Left cardiac atrium (tissue), 4 donors: ENCODE measurements around the gene PRG2. TPM values are rescaled to one million over a fixed set of nuclear protein-coding genes. Genes with fewer than 3 reads are reported as not detected.
"Not testable (repeated sequence)": the region's sequence is repeated elsewhere in the genome, so short reads cannot be mapped to it uniquely, and the experiment has no call there.

Source experiments
- ATAC-seq, 2 donors: fragments of 200-7000 bp; cut with Tn5 transposase; one replicate each; pipeline ENCODE4 v1.9.1; 2020; ENCODE audit warnings: mild to moderate bottlenecking in 2 of 2, moderate library complexity in 2 of 2
- DNase-seq: peaks from one replicate; pipeline ENCODE4 v3.0.0-alpha.2; 2020
- intact Hi-C, 2 donors: fragments of 100-400 bp; cut with DNase I; formaldehyde crosslinking; loops; one replicate each; pipeline versions ENCODE4 v1.14.1 to v1.15.1; 2022 to 2023
- total RNA-seq, 2 donors: library from RNA; stranded (reverse); fragmentation: NEBNext Ultra II Directional; extraction: Animal tissue kit (Norgen Biotek cat#: 25700); gene quantifications; one replicate each; pipeline ENCODE4 v1.2.1, GENCODE V29; 2021
- donor health status: DM: no; HTN: yes; CAD: no.
- donor health status: DM: no; HTN: yes; CAD: no; lungs with severe emphysema.
- donor health status: DM: yes; HTN: yes; CAD: no.
- donor health status: Dilated cardiomyopathy.

PRG2 gene
- total RNA-seq, 2 donors from 2014 or later, result not detected

GRCh38 chr11:57422669-57423068 lies 32.2 kb upstream of the PRG2 start:
- DNase-seq (no peak), ATAC-seq (no peak)
- intact Hi-C loops, result no loop called here

DNA sequence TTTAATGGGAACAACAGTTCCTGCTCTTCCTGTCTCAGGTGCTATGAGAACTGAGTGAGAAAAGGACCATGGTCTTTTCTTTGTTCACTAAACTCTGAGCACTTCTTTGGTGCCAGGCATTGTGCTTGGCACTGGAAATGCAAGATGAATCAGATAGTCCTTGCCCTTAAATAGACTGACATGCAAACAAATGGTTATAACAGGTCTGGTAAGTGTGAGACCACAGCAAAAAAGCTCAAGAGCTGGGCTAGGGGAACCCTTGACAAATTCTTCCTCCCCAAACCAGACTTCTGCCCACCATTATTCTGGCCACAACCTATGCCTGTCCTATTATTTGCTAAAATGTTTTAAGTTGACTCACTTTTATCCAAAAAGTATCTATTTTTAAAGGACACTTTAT lies 31.4 kb upstream of the PRG2 start:
- intact Hi-C loops, result no loop called here
- ATAC-seq (no peak), DNase-seq (no peak)

DNA sequence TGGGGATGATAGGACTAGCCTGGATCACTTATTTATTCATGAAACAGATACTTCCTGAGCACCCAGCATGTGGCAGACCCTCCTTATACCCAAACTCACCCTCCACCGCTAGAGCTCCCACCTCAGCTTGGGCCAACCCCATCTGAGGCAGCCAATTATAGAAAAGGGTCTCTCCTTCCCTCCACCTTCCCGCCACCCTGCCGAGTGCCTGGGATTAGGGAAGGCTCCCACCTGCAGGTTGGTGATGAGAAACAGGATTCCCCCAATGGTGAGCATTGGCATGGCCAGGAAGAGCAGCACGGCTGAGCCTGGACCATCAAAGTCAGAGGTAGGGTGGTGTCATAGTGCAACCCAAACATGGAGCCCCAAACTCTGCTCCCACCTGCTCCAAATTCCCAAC lies 30.6 kb upstream of the PRG2 start:
- ATAC-seq (no peak), DNase-seq (no peak)
- intact Hi-C loops, result no loop called here

DNA sequence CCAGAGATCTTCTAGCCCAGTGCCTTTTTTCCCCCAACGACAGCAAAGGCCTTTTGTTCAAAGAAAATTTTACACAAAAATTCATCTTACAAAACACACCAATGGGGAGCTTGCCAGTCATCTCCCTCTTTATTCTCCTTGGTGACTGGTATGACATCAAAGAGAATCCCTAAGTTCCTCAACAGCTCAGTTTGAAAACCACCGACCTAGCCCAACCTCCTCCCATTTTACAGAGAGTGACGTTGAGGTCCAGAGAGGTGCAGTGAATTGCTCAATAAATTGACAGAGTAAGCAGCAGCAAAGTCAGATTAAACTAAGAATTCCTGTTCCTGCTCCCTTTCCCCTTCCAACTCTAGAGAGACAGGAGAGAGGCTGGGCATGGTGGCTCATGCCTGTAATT lies 28.7 kb upstream of the PRG2 start:
- DNase-seq (no peak), ATAC-seq (no peak)
- intact Hi-C loops, result no loop called here

DNA sequence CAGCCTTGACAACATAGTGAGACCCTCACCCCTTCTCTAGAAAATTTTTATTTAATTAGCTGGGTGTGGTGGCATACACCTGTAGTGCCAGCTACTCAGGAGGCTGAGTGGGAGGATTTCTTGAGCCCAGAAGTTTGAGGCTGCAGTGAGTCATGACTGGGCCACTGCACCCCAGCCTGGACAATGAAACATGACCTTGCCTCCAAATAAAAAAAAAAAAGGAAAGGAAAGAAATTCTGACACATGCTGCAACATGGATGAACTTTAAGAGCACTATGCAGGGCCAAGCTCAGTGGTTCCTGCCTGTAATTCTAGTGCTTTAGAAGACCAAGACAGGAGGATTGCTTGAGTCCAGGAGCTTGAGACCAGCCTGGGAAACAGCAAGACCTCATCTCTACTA lies 27.7 kb upstream of the PRG2 start:
- ATAC-seq (no peak), DNase-seq (no peak)
- intact Hi-C loops, result no loop called here

DNA sequence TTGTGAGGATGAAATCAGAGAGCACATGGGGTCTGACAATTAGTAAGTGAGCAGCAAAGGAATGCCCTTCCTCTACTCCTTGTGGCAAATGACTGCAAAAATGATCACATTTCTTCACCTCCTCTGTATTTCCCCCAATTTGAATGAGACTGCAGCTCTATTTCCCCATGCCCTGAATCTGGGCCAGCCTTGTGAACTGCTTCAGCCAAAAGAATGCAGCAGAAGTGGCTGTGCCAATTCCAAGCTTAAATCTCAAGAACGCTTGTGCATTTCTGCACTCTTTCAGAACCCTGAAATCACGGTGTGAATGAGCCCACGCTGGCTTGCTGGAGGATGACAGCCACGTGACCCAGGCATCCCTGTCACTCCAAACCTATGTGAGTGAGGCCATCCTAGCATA lies 26.6 kb upstream of the PRG2 start:
- peak; percentile 48 to 80 for ATAC-seq
- intact Hi-C loops, result no loop called here
- DNase-seq, result no peak

- DNase-seq (no peak), ATAC-seq (no peak)
- intact Hi-C loops, result no loop called here
Measured at GRCh38 chr11:57416436-57416835, 26.0 kb upstream of the PRG2 start.

GRCh38 chr11:57414612-57415212 lies 24.3 kb upstream of the PRG2 start:
- ATAC-seq, result no peak
- no peak for DNase-seq
- intact Hi-C loops, result no loop called here

DNA sequence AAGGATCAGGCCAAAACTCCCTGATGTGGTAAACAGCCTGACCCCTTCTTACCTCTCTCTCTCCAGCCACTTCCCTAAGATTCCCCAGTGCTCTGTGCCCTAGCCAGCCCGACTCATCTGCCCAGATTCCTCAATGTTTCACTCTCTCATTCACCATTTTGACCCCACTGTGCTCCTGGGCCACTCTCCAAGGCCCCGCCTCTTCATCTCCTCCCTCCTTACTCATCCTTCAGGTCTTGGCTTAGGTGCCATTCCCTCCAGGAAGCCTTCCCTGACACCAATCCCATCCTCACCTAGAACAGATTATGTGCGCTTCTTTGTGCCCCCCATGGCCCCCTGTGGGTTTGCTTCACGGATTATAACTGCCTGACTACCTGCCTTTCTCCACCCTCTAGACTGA lies 23.2 kb upstream of the PRG2 start:
- intact Hi-C loops, result no loop called here
- no peak for DNase-seq
- ATAC-seq, result no peak

DNA sequence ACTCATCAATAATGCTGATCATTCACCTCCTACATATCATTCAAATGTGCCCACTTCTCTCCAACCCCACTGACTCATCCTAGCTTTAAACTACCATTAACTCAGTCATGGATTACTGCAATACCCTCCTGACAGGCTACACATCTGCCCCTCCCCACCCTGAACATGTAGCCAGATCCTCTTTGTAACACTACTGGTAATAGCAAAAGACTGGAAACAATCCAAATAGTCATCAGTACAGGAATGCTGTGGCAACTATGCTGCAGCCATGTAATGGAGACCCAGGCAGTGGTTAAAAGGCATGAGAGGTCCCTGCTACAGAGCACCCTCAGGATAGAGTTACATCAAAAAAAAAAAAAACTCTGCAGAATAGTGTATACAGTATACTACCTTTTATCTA lies 19.8 kb upstream of the PRG2 start:
- ATAC-seq, result no peak
- intact Hi-C loops, result no loop called here
- no peak for DNase-seq

DNA sequence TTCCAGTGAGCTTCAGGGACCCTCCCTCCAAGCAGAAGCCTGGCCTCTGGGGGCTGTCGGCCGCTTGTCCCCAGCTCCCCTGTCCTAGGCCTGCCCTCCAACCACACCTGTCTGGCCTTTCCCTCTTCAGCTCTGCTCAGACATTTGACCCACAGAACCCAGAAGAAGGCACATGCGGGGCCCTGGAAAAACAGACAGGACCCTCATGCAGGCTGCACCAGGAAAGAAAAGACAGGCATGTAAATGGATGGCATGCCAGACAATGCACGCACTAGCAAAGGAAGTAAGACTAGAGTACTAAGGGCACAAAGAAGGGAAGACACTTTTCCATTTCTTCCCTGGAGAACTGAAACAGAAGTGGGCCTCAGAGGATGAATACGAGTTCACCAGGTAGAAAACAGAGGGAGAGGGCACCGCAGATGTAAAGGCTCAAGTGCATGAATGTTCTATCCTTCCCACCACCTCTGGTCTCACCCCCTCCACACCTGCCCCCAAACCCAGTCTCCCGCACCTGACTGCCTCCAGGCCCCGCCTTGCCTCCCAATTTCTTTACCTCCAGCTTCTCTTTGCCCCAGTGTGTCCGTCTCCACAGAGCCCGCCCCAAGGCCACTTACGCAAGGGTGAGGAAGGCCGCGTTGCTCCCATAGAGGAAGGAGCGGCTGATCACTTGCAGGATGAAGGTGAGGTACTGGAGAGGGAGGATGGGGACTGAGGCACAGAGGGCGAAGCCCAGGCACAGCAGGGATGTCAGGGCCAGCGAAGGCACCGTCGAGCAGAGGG lies 19.1 kb upstream of the PRG2 start:
- intact Hi-C loops, result no loop called here
- no peak for DNase-seq
- no peak for ATAC-seq

DNA sequence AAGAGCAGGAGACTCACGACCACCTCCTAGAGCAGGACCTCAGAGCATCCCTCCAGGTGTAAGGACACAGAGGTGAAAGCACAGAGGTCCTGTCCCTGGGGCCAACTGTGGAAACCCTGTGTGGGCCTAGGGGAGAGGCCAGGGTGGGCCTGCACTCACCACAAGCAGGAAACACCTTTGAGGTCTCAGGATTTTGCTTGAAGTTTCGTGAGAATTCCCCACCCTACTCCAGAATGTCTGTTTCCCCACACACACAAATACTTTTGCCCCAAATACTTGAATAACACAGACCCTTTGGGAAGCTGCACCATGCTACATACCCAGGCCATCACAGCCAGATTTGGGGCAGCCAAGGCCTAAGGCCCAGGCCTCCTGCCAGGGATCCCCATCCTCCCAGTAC lies 18.3 kb upstream of the PRG2 start:
- DNase-seq (no peak), ATAC-seq (no peak)
- intact Hi-C loops, result no loop called here

- ATAC-seq, result no peak
- DNase-seq, result no peak
- intact Hi-C loops, result no loop called here
Measured at GRCh38 chr11:57407941-57408475, 17.6 kb upstream of the PRG2 start.

- intact Hi-C loops, result no loop called here
- DNase-seq (no peak), ATAC-seq (peak; percentile 50 to 58)
Measured at GRCh38 chr11:57407010-57407920, 16.8 kb upstream of the PRG2 start.

DNA sequence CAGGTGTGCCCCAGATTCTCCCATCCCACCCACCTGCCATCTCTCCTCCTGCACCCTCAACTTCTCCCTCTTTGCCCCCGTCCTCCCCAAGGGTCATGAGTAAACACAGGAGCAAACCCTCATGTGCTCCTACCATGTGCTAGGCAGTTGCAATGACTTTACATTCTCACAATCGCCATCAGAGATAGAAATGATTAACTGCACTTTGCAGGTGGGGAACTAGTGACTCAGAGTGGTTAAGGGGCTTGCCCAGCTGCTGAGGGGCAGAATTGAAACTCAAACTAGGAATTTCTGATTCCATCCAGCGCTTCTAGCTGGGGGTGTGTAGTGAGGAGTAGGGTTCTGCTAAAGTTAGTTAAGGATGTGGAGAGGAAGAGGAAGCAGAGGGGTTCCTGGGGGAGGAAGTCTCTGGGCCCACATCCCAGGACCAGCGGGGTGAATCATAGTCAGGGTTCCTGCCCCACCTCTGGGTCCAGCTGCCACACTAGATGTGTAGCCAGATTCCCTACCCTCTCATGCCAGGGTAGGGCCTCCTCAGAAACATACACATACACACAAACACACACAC lies 16.0 kb upstream of the PRG2 start:
- intact Hi-C loops, result no loop called here
- DNase-seq (peak; percentile 51), ATAC-seq (peak; percentile 49 to 77)

GRCh38 chr11:57405271-57405860 lies 14.9 kb upstream of the PRG2 start:
- DNase-seq, result peak; percentile 24
- intact Hi-C loops, result no loop called here
- ATAC-seq, result peak in 1 of 2 donors; percentile 24

- intact Hi-C loops, result no loop called here
- ATAC-seq, result no peak
- DNase-seq, result no peak
Measured at GRCh38 chr11:57403802-57404147, 13.3 kb upstream of the PRG2 start.

DNA sequence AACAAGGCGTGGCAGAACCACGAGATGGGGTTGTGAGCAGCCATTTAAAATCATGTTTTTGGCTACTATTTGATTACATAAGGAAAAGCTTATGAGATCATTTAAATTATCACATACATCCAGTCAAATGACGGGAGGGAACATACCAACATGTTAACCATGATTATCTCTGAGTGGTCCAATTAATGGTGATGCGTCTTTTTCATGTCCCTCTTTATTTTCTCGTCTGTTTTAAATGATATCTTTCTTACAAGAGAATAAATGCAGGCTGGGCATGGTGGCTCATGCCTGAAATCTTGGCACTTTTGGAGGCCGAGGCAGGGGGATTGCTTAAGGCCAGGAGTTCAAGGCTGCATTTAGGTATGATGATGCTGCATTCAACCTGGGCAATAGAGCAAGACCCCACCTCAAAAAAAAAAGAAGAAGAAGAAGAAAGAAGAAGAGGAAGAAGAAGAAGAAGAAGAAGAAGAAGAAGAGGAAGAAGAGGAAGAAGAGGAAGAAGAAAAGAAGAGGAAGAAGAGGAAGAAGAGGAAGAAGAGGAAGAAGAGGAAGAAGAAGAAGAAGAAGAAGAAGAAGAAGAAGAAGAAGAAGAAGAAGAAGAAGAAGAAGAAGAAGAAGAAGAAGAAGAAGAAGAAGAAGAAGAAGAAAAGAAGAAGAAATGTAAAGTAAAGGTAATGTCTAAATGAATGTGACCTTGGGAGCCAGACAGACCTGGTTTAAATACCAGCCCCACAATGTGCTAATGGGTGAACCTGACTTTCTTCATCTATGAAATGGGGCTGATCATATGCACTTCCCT lies 12.8 kb upstream of the PRG2 start:
- DNase-seq, ATAC-seq, intact Hi-C loops: not testable (repeated sequence)
